Activated naive CD4-positive, alpha-beta T cell treated with anti-CD3 and anti-CD28 coated beads, Interleukin-2, amount 50 U/mL, for 24 hours (primary cell): ENCODE results near the gene GALNT15.

ENCODE experiments used
- H3K27ac Mint-ChIP-seq: one replicate; pipeline ENCODE4 v1.8.0; 2021; ENCODE audit warnings: mild to moderate bottlenecking, mixed read lengths
- H3K27me3 Mint-ChIP-seq: one replicate; pipeline ENCODE4 v1.8.0; 2021; ENCODE audit warnings: mixed read lengths
- H3K36me3 Mint-ChIP-seq: one replicate; pipeline ENCODE4 v1.8.0; 2021; ENCODE audit warnings: mixed read lengths
- H3K4me1 Mint-ChIP-seq: one replicate; pipeline ENCODE4 v1.8.0; 2021; ENCODE audit warnings: mixed read lengths
- H3K4me3 Mint-ChIP-seq: one replicate; pipeline ENCODE4 v1.8.0; 2021; ENCODE audit warnings: mild to moderate bottlenecking, mixed read lengths
- H3K9me3 Mint-ChIP-seq: one replicate; pipeline ENCODE4 v1.8.0; 2021; ENCODE audit warnings: mixed read lengths

GALNT15 gene

DNA sequence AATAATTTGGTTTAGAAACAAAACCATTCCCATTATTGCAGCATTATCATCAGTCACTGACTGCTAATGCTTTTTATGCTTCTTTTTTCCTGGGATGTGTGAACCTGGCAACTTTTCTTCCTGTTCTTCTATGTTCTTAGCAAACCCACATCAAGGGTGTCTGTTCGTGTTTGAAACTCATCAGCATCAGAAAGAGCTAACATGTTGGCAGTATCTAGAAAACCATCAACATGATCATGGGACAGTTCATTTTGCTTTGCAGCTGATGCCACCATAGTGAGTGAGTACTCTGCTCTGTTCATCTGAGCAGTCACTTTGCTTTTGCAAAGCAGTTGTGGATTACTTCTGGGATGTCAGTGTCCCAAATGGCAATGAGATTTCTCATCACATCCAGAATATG is 84.4 kb downstream of the GALNT15 start:
- no peaks in the 10 kb centered on the region for H3K27me3 Mint-ChIP-seq
- no peaks in the 10 kb centered on the region for H3K9me3 Mint-ChIP-seq
- H3K27ac Mint-ChIP-seq: no peak overlapping the region
- peaks cover 19% of the 10 kb centered on the region for H3K4me1 Mint-ChIP-seq
- H3K36me3 Mint-ChIP-seq: peaks cover 3% of the 10 kb centered on the region
- no peak overlapping the region for H3K4me3 Mint-ChIP-seq

DNA sequence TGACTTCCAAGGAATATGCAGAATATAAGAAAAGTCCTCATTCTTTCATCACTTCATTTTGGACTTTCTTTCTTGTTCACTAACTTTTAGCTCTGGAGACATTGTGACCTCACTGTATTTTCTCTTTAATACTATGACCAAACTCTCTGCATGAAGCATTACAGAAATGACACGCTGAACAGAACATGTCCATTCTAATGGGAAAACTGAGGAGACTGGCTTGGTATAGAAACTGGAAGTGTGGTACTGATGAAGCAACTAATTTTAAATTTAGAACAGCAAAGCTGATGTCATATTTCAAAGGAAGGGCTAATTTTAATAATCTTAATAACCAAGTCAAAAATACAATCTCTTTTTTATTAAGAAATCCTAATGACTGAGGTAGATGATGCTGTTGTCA is 85.6 kb downstream of the GALNT15 start:
- Mint-ChIP-seq H3K36me3 (peaks cover 7% of the 10 kb centered on the region), H3K9me3 (no peaks in the 10 kb centered on the region), H3K27ac (no peak overlapping the region), H3K27me3 (no peaks in the 10 kb centered on the region), H3K4me1 (peaks cover 20% of the 10 kb centered on the region), H3K4me3 (no peak overlapping the region)

- Mint-ChIP-seq H3K27me3 (no peaks in the 10 kb centered on the region), H3K9me3 (no peaks in the 10 kb centered on the region), H3K4me1 (peaks cover 33% of the 10 kb centered on the region), H3K27ac (no peak overlapping the region), H3K36me3 (peaks cover 7% of the 10 kb centered on the region), H3K4me3 (no peak overlapping the region)
Observed at GRCh38 chr3:16262174-16262573, 87.7 kb downstream of the GALNT15 start.

DNA sequence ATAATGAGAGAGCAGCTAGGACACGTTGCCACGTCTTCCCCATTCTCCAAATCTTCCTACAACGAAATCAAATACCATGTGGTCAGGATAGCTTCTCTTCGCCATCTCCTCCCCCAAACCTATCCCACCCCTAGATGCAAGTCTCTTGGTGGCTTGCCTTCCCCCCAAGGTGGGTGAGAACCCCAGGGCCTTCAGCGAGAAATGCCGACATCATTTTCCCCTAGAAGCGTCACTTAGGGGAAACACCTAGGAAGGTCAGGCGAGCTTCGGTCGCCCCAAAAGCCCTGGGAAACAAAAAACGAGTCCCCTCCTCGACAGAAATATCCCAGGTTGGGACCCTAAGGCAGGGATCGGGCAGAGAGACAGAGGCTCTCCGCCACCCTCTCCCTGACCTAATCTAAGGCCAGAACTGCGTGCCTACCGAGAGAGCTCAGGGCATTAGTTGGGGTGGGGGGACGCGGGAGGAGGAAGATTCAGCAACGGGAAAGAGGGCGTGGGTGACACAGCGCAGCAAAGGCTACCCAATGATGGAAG is 89.8 kb downstream of the GALNT15 start:
- H3K27ac Mint-ChIP-seq: peak overlapping the region; percentile 99
- peaks cover 7% of the 10 kb centered on the region for H3K36me3 Mint-ChIP-seq
- peak overlapping the region; percentile 95 for H3K4me3 Mint-ChIP-seq
- H3K27me3 Mint-ChIP-seq: no peaks in the 10 kb centered on the region
- H3K9me3 Mint-ChIP-seq: no peaks in the 10 kb centered on the region
- peaks cover 41% of the 10 kb centered on the region for H3K4me1 Mint-ChIP-seq

- Mint-ChIP-seq H3K36me3 (peaks cover 8% of the 10 kb centered on the region), H3K4me3 (peak within 1 kb of the TSS; percentile 95)
Observed at GRCh38 chr3:16264708-16265454, 90.4 kb downstream of the GALNT15 start, which contains the start of the genes DPH3 and OXNAD1. Gene DPH3, minus strand, starts transcription at chr3:16264943. Its CDS starts 67 bp downstream, at chr3:16264876. Gene OXNAD1, plus strand, starts transcription at chr3:16265212. Its CDS starts 5,741 bp downstream, at chr3:16270953.

GRCh38 chr3:16265455-16265786 is 90.9 kb downstream of the GALNT15 start:
- no peaks in the 10 kb centered on the region for H3K27me3 Mint-ChIP-seq
- H3K36me3 Mint-ChIP-seq: peaks cover 9% of the 10 kb centered on the region
- peak overlapping the region; percentile 95 for H3K4me3 Mint-ChIP-seq
- H3K4me1 Mint-ChIP-seq: peaks cover 41% of the 10 kb centered on the region
- H3K9me3 Mint-ChIP-seq: no peaks in the 10 kb centered on the region
- peak overlapping the region; percentile 99 for H3K27ac Mint-ChIP-seq

More at GRCh38 chr3:16264708-16265454, 90.4 kb downstream of the GALNT15 start, which contains the start of the genes DPH3 and OXNAD1:
- peak within 1 kb of the TSS; percentile 99 for H3K27ac Mint-ChIP-seq
- no peaks in the 10 kb centered on the region for H3K27me3 Mint-ChIP-seq
- peaks cover 40% of the 10 kb centered on the region for H3K4me1 Mint-ChIP-seq
- no peaks in the 10 kb centered on the region for H3K9me3 Mint-ChIP-seq

DNA sequence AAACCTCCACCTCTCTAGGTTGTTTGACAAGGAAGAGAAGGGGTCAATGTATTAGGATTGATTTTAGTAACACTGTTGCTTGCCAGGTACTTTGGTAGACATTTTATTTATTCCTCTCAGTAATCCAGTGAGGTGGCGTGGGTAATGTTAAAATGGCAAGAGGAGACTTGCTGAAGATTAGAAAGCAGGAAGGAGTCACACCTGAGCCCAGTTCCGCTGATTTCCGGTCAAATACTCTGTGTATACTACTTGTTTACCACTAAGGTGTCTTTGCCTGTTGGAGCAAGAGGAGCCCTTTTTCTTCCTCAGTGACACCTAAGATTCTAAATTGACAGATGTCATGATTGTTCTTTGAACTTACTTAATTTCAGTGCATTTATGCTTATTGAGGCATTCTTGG is 92.2 kb downstream of the GALNT15 start:
- Mint-ChIP-seq H3K36me3 (peaks cover 16% of the 10 kb centered on the region), H3K9me3 (no peaks in the 10 kb centered on the region), H3K27ac (peak overlapping the region; percentile 90), H3K4me3 (peak overlapping the region; percentile 95), H3K27me3 (no peaks in the 10 kb centered on the region), H3K4me1 (peaks cover 46% of the 10 kb centered on the region)

GRCh38 chr3:16270855-16271254 is 96.4 kb downstream of the GALNT15 start:
- peaks cover 38% of the 10 kb centered on the region for H3K4me1 Mint-ChIP-seq
- no peak overlapping the region for H3K4me3 Mint-ChIP-seq
- H3K9me3 Mint-ChIP-seq: no peaks in the 10 kb centered on the region
- peaks cover 14% of the 10 kb centered on the region for H3K36me3 Mint-ChIP-seq
- H3K27me3 Mint-ChIP-seq: no peaks in the 10 kb centered on the region
- H3K27ac Mint-ChIP-seq: no peak overlapping the region

DNA sequence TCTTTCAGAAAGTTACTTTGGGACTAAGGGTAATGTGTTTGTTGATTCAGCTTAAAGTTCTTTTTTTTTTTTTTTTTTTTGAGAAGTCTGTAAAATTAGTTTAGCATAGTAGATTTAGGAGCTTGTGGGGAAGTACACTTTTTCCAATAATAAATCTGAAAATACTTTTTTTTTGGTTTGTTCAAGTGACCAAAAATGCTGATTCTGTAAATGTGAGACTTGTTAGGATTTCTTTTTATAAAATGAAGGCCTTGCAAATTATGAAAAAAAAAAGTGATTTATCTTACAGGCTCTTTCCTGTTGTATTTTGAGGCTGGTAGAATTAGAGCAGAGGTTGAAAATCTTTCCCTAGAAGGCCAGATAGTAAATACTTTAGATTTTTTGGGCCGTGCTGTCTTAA is 98.1 kb downstream of the GALNT15 start:
- Mint-ChIP-seq H3K36me3 (peaks cover 17% of the 10 kb centered on the region), H3K27ac (no peak overlapping the region), H3K4me1 (peaks cover 20% of the 10 kb centered on the region), H3K4me3 (no peak overlapping the region), H3K9me3 (no peaks in the 10 kb centered on the region), H3K27me3 (no peaks in the 10 kb centered on the region)

DNA sequence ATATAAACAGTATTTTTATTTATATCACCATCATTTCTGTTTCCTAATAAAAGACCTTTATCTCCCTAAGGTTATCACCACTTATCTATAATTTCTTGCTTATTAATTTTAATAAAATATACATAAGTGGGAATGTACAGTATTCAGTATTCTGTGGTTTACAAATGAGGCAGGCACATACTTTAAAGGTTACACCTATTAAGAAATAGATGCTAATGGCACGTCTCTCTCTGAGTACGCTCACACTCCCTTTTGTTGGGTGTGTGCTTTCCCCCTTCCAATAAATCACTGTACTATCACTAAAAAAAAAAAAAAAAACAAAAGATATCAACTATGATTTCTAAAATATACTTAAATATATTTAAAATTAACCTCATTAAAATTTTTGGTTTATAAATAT is 99.4 kb downstream of the GALNT15 start:
- Mint-ChIP-seq H3K27me3 (no peaks in the 10 kb centered on the region), H3K36me3 (peaks cover 22% of the 10 kb centered on the region), H3K27ac (no peak overlapping the region), H3K9me3 (no peaks in the 10 kb centered on the region), H3K4me3 (no peak overlapping the region), H3K4me1 (peaks cover 11% of the 10 kb centered on the region)

DNA sequence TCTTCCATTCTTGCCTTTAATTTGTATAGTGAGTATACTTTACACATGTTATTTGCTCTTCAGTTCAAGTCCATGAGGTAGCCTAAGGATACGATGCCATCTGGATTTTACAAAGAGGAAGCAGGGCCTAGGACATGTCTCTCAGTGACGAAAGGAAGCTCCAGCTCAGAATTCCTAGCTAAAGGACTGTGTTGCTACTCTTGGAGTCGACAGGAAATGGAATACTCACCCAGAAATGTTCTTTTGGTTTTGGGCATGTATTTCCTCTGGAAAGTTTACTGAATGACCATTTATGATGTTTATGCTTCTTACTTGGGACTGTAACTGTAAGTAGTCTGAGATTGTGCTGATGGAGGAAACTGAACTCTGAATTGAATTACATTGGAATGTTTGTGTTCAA is 103.0 kb downstream of the GALNT15 start:
- no peak overlapping the region for H3K27ac Mint-ChIP-seq
- H3K4me3 Mint-ChIP-seq: no peak overlapping the region
- no peaks in the 10 kb centered on the region for H3K9me3 Mint-ChIP-seq
- peaks cover 15% of the 10 kb centered on the region for H3K36me3 Mint-ChIP-seq
- no peaks in the 10 kb centered on the region for H3K27me3 Mint-ChIP-seq
- H3K4me1 Mint-ChIP-seq: peaks cover 5% of the 10 kb centered on the region

DNA sequence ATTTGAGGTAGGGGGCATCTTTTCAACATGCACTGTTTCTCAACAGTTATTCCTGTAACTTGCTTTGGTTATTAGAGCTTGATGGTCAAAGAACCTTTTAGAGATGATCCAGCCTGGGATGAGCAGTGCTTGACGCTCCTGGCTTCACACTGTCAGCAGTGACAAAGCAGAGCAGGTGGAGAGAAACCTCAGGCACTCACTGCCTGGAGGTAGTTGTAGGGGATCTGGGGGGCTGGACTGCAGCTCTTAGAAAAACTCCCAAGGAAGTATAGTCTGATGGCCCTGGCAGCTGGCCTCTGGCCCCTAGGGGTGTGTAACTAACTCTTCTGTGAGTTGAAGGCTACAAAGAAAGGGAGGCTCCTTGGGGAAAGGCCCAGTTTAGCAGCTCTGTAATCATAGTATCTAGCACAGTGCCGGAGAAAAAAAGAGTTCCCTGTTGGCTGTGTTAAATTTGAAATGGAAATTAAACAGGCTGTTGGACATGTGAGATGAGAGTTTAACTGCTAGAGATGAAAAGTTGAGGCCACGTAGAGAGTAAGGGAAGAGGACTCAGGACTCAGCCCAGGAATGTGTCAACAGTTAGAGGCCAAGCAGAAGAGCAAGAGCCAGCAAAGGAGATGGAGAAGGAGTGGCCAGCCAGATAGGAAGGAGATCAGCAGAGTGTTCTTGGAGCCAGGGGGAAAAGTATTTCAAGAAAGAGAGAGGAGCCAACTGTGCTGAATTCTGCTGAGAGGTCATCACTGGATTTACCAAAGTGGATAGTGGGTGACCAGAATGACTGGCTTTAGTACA is 104.7 kb downstream of the GALNT15 start:
- no peak overlapping the region for H3K27ac Mint-ChIP-seq
- peaks cover 18% of the 10 kb centered on the region for H3K4me1 Mint-ChIP-seq
- no peaks in the 10 kb centered on the region for H3K27me3 Mint-ChIP-seq
- no peaks in the 10 kb centered on the region for H3K9me3 Mint-ChIP-seq
- no peak overlapping the region for H3K4me3 Mint-ChIP-seq
- H3K36me3 Mint-ChIP-seq: peaks cover 24% of the 10 kb centered on the region

DNA sequence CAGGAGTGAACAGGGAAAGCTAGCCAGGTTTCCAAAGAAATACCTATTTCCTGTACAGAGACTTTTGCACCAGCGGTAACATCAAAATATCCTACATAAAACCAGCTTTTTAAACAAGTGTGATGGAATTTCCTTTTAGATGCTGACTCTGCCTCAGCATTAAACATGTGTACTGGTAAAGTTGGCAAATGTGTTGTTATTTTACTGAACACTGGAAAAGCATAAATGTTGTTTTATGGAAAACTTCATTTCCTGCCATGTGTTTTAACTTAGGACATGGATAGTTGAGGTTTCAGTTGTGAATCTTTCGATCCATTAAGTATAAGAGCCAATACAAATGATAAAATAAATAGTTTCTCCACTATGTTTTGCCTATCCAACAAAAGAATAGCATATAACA is 106.2 kb downstream of the GALNT15 start:
- Mint-ChIP-seq H3K27ac (no peak overlapping the region), H3K4me3 (no peak overlapping the region), H3K9me3 (no peaks in the 10 kb centered on the region), H3K36me3 (peaks cover 24% of the 10 kb centered on the region), H3K4me1 (peaks cover 33% of the 10 kb centered on the region), H3K27me3 (no peaks in the 10 kb centered on the region)
